BE2C (cell line): ENCODE measurements around the gene GAS6.
"Not testable (repeated sequence)": the region's sequence is repeated elsewhere in the genome, so short reads cannot be mapped to it uniquely, and the experiment has no call there.

Source experiments
- DNase-seq: peaks from one replicate; pipeline ENCODE4 v3.0.0-alpha.2; 2020
- H3K27me3 ChIP-seq: fragments of 250-450 bp; sonication (Bioruptor Pico); 2 replicates; pipeline ENCODE4 v1.5.1; 2020; ENCODE audit warnings: mild to moderate bottlenecking
- H3K36me3 ChIP-seq: fragments of 250-450 bp; sonication (Bioruptor Pico); 2 replicates; pipeline ENCODE4 v1.5.1; 2020; ENCODE audit warnings: mild to moderate bottlenecking
- H3K4me1 ChIP-seq: fragments of 250-450 bp; sonication (Bioruptor Pico); 2 replicates; pipeline ENCODE4 v1.5.1; 2020
- H3K4me3 ChIP-seq: 2 replicates; pipeline ENCODE4 v1.5.1; 2011; ENCODE audit warnings: low read depth, low read length
- H3K9me3 ChIP-seq: fragments of 250-450 bp; sonication (Bioruptor Pico); 2 replicates; pipeline ENCODE4 v1.5.1; 2020
- TF ChIP-seq, protein P1 (sequence below): IDR thresholded peaks from 2 replicates; pipeline ENCODE4 v1.5.1; 2012; ENCODE audit warnings: mild to moderate bottlenecking, low read depth, low read length

GAS6 gene

DNA sequence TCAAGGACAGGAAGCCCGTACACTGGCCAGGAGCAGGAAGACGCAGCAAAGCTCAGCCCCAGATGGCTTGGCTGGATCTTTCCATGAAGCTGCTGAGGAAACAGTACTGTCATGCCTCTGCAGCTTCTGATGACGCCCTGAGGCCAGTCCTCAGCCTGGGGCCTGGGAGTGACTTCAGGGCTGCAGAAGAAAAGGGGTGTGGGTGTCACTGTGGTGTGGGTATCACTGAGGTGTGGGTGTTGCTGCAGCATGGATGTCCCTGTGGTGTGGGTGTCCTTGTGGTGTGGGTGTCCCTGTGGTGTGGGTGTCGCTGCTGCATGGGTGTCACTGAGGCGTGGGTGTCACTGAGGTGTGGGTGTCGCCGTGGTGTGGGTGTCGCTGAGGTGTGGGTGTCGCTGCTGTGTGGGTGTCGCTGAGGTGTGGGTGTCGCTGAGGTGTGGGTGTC lies 12.0 kb upstream of the GAS6 start:
- no peaks in the 10 kb centered on the region for H3K4me1 ChIP-seq

DNA sequence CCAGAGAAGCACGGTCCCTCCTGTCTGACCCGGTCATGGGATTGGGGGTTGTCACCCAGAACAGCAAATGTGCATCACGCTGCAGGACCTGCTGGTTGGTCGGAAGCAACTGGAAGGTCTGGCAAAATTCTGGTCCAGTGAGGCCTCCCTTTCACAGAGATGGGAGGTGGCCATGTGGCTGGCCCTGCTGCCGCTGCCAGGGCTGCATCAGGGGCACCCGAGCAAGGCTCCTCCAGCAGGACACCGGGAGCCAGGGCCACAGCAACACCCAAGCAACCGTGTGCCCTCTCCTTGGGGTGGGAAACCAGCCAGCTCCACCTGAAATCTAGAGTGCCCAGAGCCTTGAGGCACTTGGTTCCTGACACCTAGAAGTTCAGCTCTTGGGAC lies 11.5 kb upstream of the GAS6 start:
- DNase-seq, result no peak
- TF ChIP-seq, protein P1, sequence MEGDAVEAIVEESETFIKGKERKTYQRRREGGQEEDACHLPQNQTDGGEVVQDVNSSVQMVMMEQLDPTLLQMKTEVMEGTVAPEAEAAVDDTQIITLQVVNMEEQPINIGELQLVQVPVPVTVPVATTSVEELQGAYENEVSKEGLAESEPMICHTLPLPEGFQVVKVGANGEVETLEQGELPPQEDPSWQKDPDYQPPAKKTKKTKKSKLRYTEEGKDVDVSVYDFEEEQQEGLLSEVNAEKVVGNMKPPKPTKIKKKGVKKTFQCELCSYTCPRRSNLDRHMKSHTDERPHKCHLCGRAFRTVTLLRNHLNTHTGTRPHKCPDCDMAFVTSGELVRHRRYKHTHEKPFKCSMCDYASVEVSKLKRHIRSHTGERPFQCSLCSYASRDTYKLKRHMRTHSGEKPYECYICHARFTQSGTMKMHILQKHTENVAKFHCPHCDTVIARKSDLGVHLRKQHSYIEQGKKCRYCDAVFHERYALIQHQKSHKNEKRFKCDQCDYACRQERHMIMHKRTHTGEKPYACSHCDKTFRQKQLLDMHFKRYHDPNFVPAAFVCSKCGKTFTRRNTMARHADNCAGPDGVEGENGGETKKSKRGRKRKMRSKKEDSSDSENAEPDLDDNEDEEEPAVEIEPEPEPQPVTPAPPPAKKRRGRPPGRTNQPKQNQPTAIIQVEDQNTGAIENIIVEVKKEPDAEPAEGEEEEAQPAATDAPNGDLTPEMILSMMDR, result no peak
- no peaks in the 10 kb centered on the region for H3K36me3 ChIP-seq
- no peaks in the 10 kb centered on the region for H3K4me1 ChIP-seq
- no peaks in the 10 kb centered on the region for H3K9me3 ChIP-seq
- H3K4me3 ChIP-seq, result no peak overlapping the region
- peaks cover 17% of the 10 kb centered on the region for H3K27me3 ChIP-seq

More for the DNA sequence above, 12.0 kb upstream of the GAS6 start:
- Histone ChIP-seq H3K36me3 (no peaks in the 10 kb centered on the region), H3K27me3 (peaks cover 17% of the 10 kb centered on the region), H3K9me3 (no peaks in the 10 kb centered on the region), H3K4me3 (no peak overlapping the region)
- TF ChIP-seq, protein P1, result no peak
- no peak for DNase-seq

DNA sequence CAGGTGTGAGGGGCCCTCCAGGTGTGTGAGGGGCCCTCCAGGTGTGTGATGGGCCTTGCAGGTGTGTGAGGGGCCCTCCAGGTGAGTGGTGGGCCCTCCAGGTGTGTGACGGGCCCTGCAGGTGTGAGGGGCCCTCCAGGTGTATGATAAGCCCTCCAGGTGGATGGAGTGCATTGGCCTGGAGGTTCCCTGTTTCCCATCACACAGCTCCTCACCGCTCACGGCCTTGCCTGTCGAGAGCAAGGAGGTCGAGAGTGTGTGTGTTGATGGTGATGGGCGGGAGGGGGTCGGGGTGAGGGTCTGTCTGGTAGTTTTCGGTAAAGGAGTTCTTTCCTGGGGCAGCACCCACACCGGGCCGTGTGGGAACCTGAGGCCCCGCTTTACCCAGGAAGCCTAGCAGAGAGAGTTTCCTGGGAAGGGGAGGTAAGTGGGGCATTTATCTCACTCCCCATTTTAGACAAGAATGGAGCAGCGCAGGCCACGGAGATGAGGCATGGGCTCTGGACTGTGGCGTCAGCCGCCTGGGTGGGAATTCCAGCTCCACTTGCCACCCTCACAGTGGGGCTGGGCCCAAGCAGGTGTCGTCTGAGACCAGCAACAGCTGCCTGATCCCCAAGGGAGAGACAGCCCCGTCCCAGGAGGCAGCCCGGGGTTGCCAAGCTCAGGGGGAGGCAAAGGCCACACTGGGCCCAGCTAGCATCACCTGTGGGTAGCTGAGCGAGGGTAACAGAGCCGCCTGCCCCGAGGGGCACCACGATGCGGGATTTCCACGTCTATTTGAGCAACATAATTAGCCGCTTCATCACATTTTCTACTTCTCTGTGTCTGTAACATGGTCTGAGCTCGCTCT lies 10.9 kb upstream of the GAS6 start:
- no peak for DNase-seq
- H3K9me3 ChIP-seq, result no peaks in the 10 kb centered on the region
- H3K27me3 ChIP-seq, result peaks cover 17% of the 10 kb centered on the region
- TF ChIP-seq, protein P1, result no peak
- no peaks in the 10 kb centered on the region for H3K36me3 ChIP-seq
- no peaks in the 10 kb centered on the region for H3K4me1 ChIP-seq
- no peak overlapping the region for H3K4me3 ChIP-seq

DNA sequence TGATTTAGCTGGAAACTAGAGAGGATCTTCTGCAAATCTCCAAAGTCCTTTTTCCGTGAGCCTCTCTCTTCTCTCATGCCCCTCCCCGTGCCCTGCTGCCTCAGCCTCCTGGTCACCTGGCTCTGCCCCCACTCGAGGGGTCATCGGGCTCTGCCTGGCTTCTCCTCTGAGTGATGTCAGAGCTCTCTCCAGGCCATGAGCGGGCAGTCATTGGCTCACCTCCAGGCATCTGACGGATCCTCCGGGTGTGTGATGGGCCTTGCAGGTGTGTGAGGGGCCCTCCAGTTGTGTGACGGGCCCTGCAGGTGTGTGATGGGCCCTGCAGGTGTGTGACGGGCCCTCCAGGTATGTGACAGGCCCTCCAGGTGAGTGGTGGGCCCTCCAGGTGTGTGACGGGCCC lies 10.3 kb upstream of the GAS6 start:
- TF ChIP-seq, protein P1, result no peak
- Histone ChIP-seq H3K27me3 (peaks cover 17% of the 10 kb centered on the region), H3K36me3 (no peaks in the 10 kb centered on the region), H3K4me1 (no peaks in the 10 kb centered on the region), H3K4me3 (no peak overlapping the region), H3K9me3 (no peaks in the 10 kb centered on the region)
- DNase-seq, result no peak

DNA sequence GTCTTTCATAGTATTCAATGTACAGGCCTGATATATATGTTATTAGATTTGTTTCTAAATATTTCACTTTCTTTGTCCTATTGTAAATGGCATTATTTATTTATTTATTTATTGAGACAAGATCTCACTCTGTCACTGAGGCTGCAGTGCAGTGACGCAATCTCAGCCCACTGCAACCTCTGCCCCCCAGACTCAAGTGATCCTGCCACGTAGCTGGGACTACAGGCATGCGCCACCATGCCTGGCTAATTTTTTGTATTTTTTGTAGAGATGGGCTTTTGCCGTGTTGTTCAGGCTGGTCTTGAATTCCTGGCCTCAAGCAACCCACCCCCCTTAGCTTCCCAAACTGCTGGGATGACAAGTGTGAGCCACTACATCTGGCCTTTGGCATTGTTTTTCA lies 5.4 kb upstream of the GAS6 start:
- peaks cover 23% of the 10 kb centered on the region for H3K27me3 ChIP-seq
- no peaks in the 10 kb centered on the region for H3K36me3 ChIP-seq
- no peak for DNase-seq
- H3K4me1 ChIP-seq, result no peaks in the 10 kb centered on the region
- H3K4me3 ChIP-seq, result no peak overlapping the region
- no peaks in the 10 kb centered on the region for H3K9me3 ChIP-seq
- TF ChIP-seq, protein P1, result no peak

DNA sequence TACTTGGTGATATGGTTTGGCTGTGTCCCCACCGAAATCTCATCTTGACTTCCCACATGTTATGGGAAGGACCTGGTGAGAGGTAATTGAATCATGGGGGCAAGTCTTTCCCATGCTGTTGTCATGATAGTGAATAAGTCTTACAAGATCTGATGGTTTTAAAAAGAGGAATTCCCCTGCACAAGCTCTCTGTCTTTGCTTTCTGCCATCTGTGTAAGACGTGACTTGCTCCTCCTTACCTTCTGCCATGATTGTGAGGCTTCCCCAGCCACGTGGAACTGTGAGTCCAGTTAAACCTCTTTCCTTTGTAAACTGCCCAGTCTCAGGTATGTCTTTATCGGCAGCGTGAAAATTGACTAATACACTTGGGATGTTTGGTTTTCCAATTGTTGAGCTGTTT lies 4.0 kb upstream of the GAS6 start:
- H3K4me1 ChIP-seq, H3K9me3 ChIP-seq, H3K4me3 ChIP-seq, H3K36me3 ChIP-seq, DNase-seq: not testable (repeated sequence)
- H3K27me3 ChIP-seq, result peaks cover 17% of the 10 kb centered on the region
